ENCODE data around the gene C19orf18.
"Not testable (repeated sequence)": the region's sequence is repeated elsewhere in the genome, so short reads cannot be mapped to it uniquely, and the experiment has no call there.

C19orf18 gene

DNA sequence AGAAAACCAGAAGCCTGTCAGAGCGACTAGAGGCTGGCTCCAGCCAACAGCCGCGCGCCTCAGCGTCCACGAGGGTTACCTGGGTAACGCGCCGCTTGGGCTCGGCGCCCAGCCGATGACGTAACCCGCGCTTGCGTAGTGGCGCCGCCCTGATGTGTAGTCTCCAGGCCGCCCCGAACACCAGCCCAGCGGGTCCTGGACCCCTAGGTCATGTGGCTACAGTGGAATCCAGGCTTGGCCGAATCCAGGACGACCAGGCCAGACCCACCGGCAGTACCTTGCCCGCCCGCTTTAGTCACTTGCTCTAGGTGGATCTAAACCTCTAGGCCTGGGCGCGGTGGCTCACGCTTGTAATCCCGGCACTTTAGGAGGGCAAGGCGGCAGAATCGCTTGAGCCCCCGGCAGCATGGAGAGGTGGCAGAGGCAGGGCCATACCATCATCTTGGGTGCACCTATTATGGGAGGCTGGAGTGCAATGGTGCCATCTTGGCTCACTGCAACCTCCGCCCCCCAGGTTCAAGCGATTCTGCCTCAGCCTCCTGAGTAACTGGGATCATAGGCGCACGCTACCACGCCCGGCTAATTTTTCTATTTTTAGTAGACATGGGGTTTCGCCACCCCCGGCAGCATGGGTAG, 35.5 kb upstream of the C19orf18 start:
- H3K9ac ChIP-seq (ENCODE audit: low read depth, low read length) = peak overlapping the region; percentile 70
- H3K4me3 ChIP-seq (ENCODE audit: low read depth in 1 of 2, low read length in 2 of 2) = peak overlapping the region; percentile 40 to 80
- ATAC-seq (ENCODE audit: insufficient read depth, low read depth) = peak; percentile 94
- peak overlapping the region; percentile 96 for H2AFZ ChIP-seq (ENCODE audit: low read depth, low read length)
- DNase-seq = peak; percentile 88
- H3K36me3 ChIP-seq (ENCODE audit: insufficient read depth, low read length) = peaks cover 22% of the 10 kb centered on the region
- no peaks in the 10 kb centered on the region for H4K20me1 ChIP-seq (ENCODE audit: insufficient read depth, low read length)
- TF ChIP-seq, protein P1, sequence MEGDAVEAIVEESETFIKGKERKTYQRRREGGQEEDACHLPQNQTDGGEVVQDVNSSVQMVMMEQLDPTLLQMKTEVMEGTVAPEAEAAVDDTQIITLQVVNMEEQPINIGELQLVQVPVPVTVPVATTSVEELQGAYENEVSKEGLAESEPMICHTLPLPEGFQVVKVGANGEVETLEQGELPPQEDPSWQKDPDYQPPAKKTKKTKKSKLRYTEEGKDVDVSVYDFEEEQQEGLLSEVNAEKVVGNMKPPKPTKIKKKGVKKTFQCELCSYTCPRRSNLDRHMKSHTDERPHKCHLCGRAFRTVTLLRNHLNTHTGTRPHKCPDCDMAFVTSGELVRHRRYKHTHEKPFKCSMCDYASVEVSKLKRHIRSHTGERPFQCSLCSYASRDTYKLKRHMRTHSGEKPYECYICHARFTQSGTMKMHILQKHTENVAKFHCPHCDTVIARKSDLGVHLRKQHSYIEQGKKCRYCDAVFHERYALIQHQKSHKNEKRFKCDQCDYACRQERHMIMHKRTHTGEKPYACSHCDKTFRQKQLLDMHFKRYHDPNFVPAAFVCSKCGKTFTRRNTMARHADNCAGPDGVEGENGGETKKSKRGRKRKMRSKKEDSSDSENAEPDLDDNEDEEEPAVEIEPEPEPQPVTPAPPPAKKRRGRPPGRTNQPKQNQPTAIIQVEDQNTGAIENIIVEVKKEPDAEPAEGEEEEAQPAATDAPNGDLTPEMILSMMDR (IDR thresholded peaks at IDR 0.05; ENCODE audit: borderline replicate concordance, extremely low read depth, low read length, poor library complexity, severe bottlenecking) = no peak
- no peak for TF ChIP-seq EZH2 (IDR thresholded peaks at IDR 0.05; ENCODE audit: borderline replicate concordance, low read depth, low read length, severe bottlenecking)
- peak overlapping the region; percentile 81 for H3K27ac ChIP-seq (ENCODE audit: low read length)
- no peaks in the 10 kb centered on the region for H3K27me3 ChIP-seq (ENCODE audit: insufficient read depth, low read length, poor library complexity)
- peaks cover 25% of the 10 kb centered on the region for H3K4me1 ChIP-seq (ENCODE audit: insufficient read depth, low read length)
- peak overlapping the region; percentile 98 for H3K4me2 ChIP-seq (ENCODE audit: insufficient read depth, low read length)
- peaks cover 14% of the 10 kb centered on the region for H3K9me3 ChIP-seq (ENCODE audit: insufficient read depth, low read length, severe bottlenecking)
- H3K79me2 ChIP-seq (ENCODE audit: insufficient read depth, low read length) = no peaks in the 10 kb centered on the region; the same call in 1 of the 2 replicates

DNA sequence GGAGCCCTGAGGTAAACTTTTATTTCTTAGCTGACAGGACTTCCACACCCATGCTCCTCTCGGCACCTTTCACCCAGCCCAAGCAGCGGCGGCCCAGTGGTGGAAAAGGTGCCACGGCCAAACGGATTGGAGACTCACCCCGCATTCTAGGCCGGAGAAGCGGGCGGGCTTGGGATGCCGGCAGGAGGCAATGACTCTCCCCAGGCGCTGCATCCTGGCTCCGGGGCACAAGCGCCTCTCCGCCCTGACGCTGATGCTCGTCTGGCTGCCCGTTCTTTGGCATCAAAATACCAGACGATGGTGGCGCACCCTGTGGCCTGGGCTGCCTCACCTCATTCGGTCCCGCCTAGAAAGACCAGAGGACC, 34.9 kb upstream of the C19orf18 start:
- peak overlapping the region; percentile 98 for H3K4me2 ChIP-seq (ENCODE audit: insufficient read depth, low read length)

DNA sequence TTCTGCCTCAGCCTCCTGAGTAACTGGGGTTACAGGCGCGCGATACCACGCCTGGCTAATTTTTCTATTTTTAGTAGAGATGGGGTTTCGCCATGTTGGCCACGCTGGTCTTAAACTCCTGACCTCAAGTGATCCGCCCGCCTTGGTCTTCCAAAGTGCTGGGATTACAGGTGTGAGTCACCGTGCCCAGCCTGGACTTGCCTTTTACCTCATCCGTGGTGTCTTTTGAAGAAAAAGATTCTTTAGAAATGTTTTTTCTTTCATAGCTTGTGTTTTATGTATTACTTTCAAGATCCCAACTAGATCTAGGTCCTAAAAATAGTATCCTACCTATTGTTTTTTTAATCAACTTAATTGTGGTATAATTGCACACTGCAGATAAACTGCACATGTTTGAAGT, 34.5 kb upstream of the C19orf18 start:
- not testable (repeated sequence) for H3K79me2 ChIP-seq (ENCODE audit: insufficient read depth, low read length); H3K27ac ChIP-seq (ENCODE audit: low read length); ATAC-seq (ENCODE audit: insufficient read depth, low read depth); DNase-seq; H3K27me3 ChIP-seq (ENCODE audit: insufficient read depth, low read length, poor library complexity); H4K20me1 ChIP-seq (ENCODE audit: insufficient read depth, low read length)
- Histone ChIP-seq H3K4me1 (ENCODE audit: insufficient read depth, low read length) (peaks cover 34% of the 10 kb centered on the region), H3K36me3 (ENCODE audit: insufficient read depth, low read length) (peaks cover 31% of the 10 kb centered on the region), H3K9ac (ENCODE audit: low read depth, low read length) (peak overlapping the region; percentile 70), H2AFZ (ENCODE audit: low read depth, low read length) (peak overlapping the region; percentile 96; the same call in 1 of the 2 replicates), H3K4me3 (ENCODE audit: low read depth in 1 of 2, low read length in 2 of 2) (peak overlapping the region in 1 of 2 experiments; percentile 80; a peak in 3 of 4 replicates), H3K9me3 (ENCODE audit: insufficient read depth, low read length, severe bottlenecking) (peaks cover 23% of the 10 kb centered on the region), H3K4me2 (ENCODE audit: insufficient read depth, low read length) (peak overlapping the region; percentile 98)

More for the DNA sequence above, 34.9 kb upstream of the C19orf18 start:
- Histone ChIP-seq H3K79me2 (ENCODE audit: insufficient read depth, low read length) (peaks cover 5% of the 10 kb centered on the region), H3K4me1 (ENCODE audit: insufficient read depth, low read length) (peaks cover 30% of the 10 kb centered on the region), H3K4me3 (ENCODE audit: low read depth in 1 of 2, low read length in 2 of 2) (peak overlapping the region; percentile 40 to 80), H3K36me3 (ENCODE audit: insufficient read depth, low read length) (peaks cover 27% of the 10 kb centered on the region), H3K27ac (ENCODE audit: low read length) (no peak overlapping the region; the same call in 1 of the 2 replicates), H3K27me3 (ENCODE audit: insufficient read depth, low read length, poor library complexity) (no peaks in the 10 kb centered on the region), H4K20me1 (ENCODE audit: insufficient read depth, low read length) (no peaks in the 10 kb centered on the region), H2AFZ (ENCODE audit: low read depth, low read length) (peak overlapping the region; percentile 96), H3K9me3 (ENCODE audit: insufficient read depth, low read length, severe bottlenecking) (peaks cover 19% of the 10 kb centered on the region), H3K9ac (ENCODE audit: low read depth, low read length) (peak overlapping the region; percentile 70)
- ATAC-seq (ENCODE audit: insufficient read depth, low read depth) (peak; percentile 58), DNase-seq (no peak)
- TF ChIP-seq, protein P1 (IDR thresholded peaks at IDR 0.05; ENCODE audit: borderline replicate concordance, extremely low read depth, low read length, poor library complexity, severe bottlenecking) = no peak
- no peak for TF ChIP-seq EZH2 (IDR thresholded peaks at IDR 0.05; ENCODE audit: borderline replicate concordance, low read depth, low read length, severe bottlenecking)

DNA sequence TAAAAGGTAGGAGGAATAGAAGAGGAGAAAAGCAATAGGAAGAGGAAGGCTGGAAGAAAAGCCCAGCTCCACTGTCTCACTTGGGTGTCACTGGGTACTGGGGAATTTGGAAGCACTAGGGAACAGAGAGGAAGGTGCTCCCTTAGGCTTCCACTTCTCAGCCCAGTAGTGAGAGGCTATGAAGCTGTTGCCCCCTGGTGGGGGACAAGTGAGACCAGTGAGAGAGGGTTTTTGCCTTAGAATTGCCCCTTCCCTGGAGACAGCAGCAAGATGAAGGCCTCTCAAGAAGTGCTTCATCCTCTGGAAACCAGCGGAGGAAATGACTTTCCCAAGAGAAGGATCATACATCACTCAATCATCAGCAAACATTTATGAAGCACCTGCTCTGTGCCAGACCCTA, 33.0 kb upstream of the C19orf18 start:
- Histone ChIP-seq H4K20me1 (ENCODE audit: insufficient read depth, low read length) (no peaks in the 10 kb centered on the region), H3K36me3 (ENCODE audit: insufficient read depth, low read length) (peaks cover 42% of the 10 kb centered on the region), H3K9me3 (ENCODE audit: insufficient read depth, low read length, severe bottlenecking) (peaks cover 32% of the 10 kb centered on the region), H3K4me2 (ENCODE audit: insufficient read depth, low read length) (no peak overlapping the region), H3K79me2 (ENCODE audit: insufficient read depth, low read length) (peaks cover 24% of the 10 kb centered on the region), H3K9ac (ENCODE audit: low read depth, low read length) (no peak overlapping the region), H3K4me3 (ENCODE audit: low read depth in 1 of 2, low read length in 2 of 2) (no peak overlapping the region), H3K27me3 (ENCODE audit: insufficient read depth, low read length, poor library complexity) (no peaks in the 10 kb centered on the region), H3K27ac (ENCODE audit: low read length) (no peak overlapping the region), H3K4me1 (ENCODE audit: insufficient read depth, low read length) (peaks cover 46% of the 10 kb centered on the region), H2AFZ (ENCODE audit: low read depth, low read length) (no peak overlapping the region)
- no peak for TF ChIP-seq EZH2 (IDR thresholded peaks at IDR 0.05; ENCODE audit: borderline replicate concordance, low read depth, low read length, severe bottlenecking)
- TF ChIP-seq, protein P1 (IDR thresholded peaks at IDR 0.05; ENCODE audit: borderline replicate concordance, extremely low read depth, low read length, poor library complexity, severe bottlenecking) = peak; percentile 48
- DNase-seq (peak; percentile 30), ATAC-seq (ENCODE audit: insufficient read depth, low read depth) (no peak)

Data from DND-41 (cell line).